Measurements from ENCODE around the gene AOPEP.

The AOPEP gene

GRCh38 chr9:94726495-94727191 lies at the start of gene AOPEP:
Gene AOPEP (plus strand): TSS chr9:94726699. CDS start chr9:94759784, 33,085 bp downstream.
- peak; percentile 100 for DNase-seq (ENCODE audit: low read depth)

DNA sequence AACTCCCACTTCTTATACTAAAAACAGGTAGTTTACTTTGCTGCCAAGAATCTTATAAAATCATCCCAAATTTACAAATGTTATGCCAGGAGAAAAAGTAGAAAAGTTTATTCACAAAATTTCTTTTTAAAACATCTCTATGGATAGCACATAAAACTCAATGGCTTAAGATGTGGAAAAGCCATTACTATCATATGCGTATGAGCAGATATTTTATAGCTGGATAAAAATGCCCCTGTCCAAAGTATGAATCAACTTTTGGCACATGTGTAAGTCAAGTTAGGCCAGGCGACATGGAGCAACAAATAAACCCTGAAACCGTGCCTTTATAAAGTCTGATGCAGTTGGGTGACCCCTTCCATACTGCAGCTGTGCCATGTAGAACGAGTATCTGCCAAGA lies 48.6 kb upstream of the AOPEP start:
- DNase-seq (ENCODE audit: low read depth), result no peak

DNA sequence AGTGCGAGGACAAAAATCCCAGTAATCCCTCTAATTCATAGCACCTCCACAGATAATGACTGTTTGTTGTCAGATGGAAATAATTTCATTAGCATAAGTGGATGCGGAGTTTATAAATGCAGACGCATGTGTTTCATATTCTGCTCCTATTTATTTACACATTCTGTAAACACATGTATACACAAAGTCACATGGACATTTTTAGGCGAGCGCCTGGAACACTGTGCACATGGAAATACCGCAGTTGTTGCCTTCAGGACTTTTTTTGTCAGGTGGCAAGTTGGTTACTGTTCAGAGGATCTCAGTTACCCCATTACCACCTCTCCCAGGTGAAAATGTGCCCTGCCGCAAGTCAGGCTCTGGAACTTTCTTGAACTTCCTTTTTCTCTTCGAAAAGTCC lies 46.9 kb upstream of the AOPEP start:
- no peak for DNase-seq (ENCODE audit: low read depth)

- no peak for DNase-seq (ENCODE audit: low read depth)
Measured at GRCh38 chr9:94680020-94680419, 46.5 kb upstream of the AOPEP start.

DNA sequence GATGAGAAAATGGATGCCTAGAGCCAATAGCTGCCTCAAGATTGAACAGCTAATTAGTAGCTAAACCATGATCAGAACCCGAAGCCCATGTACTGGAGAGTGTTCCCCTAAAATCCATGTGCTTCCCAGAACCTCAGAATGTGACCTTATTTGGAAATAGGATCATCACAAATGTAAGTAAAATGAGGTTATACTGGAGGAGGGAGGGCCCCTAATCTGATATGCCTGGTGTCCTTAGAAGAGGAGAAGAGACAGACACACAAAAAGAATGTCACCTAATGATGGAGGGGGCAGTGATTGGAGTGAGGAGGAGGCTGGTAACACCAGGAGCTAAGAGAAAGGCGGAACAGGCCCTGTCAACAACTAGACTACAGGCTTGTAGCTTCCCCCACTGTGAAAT lies 45.9 kb upstream of the AOPEP start:
- no peak for DNase-seq (ENCODE audit: low read depth)

- peak; percentile 29 for DNase-seq (ENCODE audit: low read depth)
Measured at GRCh38 chr9:94681508-94681907, 45.0 kb upstream of the AOPEP start.

- DNase-seq (ENCODE audit: low read depth), result no peak
Measured at GRCh38 chr9:94685359-94685758, 41.1 kb upstream of the AOPEP start.

DNA sequence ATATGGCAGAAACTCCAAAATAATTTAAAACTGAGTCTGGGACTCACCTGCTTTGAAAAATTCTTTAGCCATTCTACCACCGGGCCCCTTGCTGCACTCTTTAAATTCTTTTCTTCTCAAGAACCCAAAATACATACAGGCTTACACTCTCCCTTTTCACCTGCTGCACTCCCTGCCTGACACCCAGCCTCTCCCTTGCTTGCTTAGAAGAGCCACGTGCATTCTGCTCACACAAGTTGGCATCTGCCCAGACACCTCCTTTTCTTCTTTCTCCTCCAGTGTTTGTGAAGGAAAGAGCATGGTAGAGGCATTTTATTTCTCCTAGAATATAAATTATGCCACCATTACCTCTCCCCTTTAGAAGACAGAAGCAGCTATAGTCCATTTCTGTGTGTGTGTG lies 39.0 kb upstream of the AOPEP start:
- no peak for DNase-seq (ENCODE audit: low read depth)

GRCh38 chr9:94690344-94690743 lies 36.2 kb upstream of the AOPEP start:
- DNase-seq (ENCODE audit: low read depth), result no peak

DNA sequence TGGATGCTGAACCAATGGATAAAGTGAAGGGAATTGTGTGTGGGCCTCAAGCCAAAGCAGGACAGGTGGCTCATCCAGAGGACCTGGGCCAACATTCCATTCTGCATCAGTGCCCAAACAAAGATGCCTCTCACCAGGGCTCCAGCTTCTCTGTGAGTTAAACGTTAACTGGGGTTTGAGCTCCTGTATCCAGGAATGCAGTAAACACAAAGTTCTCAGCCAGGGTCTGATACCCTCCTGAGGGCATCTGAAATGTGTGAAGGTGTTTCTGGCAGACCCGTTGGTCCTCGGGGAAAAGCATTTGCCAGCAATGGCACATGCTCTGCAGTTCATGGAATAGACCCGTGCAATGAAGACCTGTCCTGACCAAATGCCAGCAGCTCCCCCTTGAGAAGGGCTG lies 33.9 kb upstream of the AOPEP start:
- DNase-seq (ENCODE audit: low read depth), result no peak

- DNase-seq (ENCODE audit: low read depth), result no peak
Measured at GRCh38 chr9:94693485-94694204, 32.9 kb upstream of the AOPEP start.

GRCh38 chr9:94696545-94696944 lies 30.0 kb upstream of the AOPEP start:
- no peak for DNase-seq (ENCODE audit: low read depth)

GRCh38 chr9:94697972-94698581 lies 28.4 kb upstream of the AOPEP start:
- no peak for DNase-seq (ENCODE audit: low read depth)

- no peak for DNase-seq (ENCODE audit: low read depth)
Measured at GRCh38 chr9:94699715-94700373, 26.7 kb upstream of the AOPEP start.

DNA sequence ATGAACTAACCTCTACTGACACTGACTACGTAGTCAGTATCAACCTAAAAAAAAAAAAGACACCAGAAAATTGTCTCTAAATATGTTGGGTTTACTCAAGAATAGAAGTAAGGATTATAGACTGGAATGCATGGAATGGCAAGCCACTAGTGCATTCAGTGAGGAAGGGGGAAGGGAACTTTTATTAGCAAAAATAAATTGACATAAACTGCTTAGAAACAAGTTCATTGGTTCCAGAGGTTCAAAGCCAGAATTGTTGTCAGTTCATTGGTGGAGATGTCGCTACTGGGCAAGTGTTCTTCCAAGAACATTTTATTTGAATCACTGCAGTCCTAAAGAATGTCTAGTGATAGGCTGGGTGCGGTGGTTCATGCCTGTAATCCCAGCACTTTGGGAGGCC lies 26.1 kb upstream of the AOPEP start:
- no peak for DNase-seq (ENCODE audit: low read depth)

DNA sequence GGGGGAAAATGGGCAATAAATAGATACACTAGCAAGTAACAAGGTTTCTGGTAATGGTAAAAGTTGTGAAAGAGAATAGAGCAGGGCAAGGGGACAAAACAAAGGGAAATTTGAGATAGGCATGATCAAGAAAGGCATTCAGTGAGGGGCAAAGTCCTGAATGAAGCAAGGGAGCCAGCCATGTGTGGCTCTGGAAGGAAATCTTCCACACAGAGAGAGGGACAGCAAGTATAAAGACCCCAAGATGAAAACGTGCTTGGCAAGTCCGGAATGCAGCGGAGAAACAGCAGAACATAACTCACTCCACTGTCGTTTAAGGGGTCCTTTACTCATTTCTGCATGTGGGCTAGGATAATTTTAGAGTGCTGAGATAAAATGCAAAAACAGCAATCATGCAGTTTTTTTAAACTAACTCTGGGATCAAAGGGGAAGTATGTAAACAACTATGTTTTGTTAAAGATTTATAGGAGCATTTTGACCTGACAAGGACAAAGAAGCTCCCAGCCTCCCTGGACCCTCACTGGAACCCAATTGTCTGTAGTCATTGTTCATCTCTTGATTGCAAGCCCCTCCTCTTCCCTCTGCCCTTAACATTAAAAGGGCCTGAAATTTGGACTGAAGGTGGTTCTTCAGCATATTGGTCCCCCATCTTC lies 22.9 kb upstream of the AOPEP start:
- DNase-seq (ENCODE audit: low read depth), result no peak

DNA sequence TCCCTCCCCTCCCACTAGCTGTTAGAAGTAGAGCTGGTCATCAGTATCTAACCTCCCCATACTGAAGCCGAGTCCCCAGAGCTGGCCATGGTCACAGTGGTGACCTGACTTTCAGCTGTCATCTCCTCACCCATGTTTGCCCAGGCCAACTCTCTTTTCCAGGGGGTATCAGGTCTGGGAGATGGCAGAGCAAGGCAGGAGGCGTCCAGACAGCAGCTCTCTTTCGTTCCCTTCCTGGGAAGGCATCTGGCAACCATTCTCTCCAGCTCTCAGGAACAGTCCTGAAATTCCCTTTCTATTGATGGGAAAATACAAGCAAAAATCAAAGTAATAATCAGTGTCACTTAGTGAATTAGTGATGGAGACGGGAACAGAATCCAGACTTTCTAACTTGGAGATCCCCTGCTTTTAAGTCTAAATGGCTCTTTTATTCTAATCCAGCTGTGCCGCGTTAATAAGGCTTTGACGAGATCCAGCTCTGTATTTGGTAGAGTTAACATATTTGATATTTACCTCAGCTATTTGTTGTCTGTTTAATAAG lies 21.3 kb upstream of the AOPEP start:
- DNase-seq (ENCODE audit: low read depth), result no peak

DNA sequence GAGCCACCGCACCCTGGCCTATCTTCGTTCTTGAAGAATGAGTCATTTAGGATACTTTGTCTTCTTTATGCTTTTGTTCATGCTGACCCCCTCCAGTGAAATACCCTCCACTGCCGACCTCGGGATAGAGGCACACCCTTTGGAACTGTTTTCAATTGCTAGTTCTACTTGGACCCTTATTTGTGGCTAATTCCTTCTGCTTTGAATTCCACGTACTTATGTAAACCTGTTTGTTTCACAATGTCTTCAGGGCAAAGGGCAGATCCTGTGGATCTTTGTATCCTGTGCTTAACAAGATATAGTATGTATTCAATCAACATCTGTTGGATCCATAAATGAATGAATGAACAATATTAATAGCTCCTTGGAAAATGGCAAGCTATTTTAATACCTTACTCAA lies 19.6 kb upstream of the AOPEP start:
- no peak for DNase-seq (ENCODE audit: low read depth)

GRCh38 chr9:94713436-94714215 lies 12.9 kb upstream of the AOPEP start:
- DNase-seq (ENCODE audit: low read depth), result no peak

DNA sequence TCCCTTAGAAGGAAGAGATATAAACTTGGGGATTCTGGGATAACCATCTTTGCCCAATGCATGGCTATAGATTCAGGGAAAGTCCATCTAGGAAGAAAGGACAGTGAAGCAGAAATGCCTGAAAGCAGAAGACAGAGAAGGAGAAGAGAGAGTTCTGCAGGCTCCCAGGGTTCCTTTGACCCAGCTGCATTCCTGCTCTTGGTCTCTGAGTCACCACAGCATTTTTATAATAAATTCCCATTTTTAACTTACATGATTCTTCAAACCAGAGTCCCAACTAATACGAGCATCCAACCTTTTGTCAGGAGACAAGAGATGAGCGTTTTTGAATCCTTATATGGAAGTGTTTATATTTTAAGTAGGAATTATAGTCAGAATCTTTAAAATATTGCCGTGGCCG lies 12.0 kb upstream of the AOPEP start:
- DNase-seq (ENCODE audit: low read depth), result no peak

DNA sequence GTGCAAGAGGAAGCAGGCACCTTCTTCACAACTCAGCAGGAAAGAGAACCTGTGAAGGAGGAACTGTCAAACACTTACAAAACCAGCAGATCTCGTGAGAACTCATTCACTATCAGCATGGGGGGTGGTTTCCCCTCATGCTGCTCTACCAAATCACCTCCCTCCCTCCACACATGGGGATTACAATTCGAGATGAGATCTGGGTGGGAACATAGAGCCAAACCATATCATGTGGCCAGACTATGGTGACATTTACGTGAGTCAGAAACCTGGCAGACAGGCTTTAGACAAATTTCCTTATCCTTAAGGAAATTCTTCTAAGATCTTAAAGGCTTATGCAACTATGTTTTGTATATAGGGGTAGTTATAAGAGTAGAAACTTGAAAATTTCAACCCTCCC lies 8.7 kb upstream of the AOPEP start:
- no peak for DNase-seq (ENCODE audit: low read depth)
